Neural cell (in vitro differentiated cells): ENCODE results near the gene KCNJ16. TPM values are rescaled to one million over a fixed set of nuclear protein-coding genes. Genes with fewer than 3 reads are reported as not detected.

ENCODE experiments used
- H2AFZ ChIP-seq: fragments of 200-600, 300-800 bp; sonication (generic), shearing (Covaris generic); 2 replicates; pipeline ENCODE4 v1.6.0; 2014; ENCODE audit warnings: low read depth, mild to moderate bottlenecking, antibody characterized with exemption, low read length, moderate library complexity
- H3F3A ChIP-seq: fragments of 200-600 bp; shearing (Covaris generic); 2 replicates; pipeline ENCODE4 v1.6.1; 2016; ENCODE audit warnings: mild to moderate bottlenecking, moderate library complexity, mixed read lengths, antibody characterized with exemption, low read length; ENCODE audit not compliant: insufficient read depth, poor library complexity, severe bottlenecking
- H3K27ac ChIP-seq: fragments of 200-600, 300-800 bp; sonication (generic), shearing (Covaris generic); 2 replicates; pipeline ENCODE4 v1.5.1; 2014; ENCODE audit warnings: mild to moderate bottlenecking, low read length, moderate library complexity
- H3K27me3 ChIP-seq: fragments of 300-800, 200-600 bp; sonication (generic), shearing (Covaris generic); 2 replicates; pipeline ENCODE4 v1.6.0; 2014; ENCODE audit warnings: mild to moderate bottlenecking, low read depth, low read length, moderate library complexity; ENCODE audit not compliant: insufficient read depth
- H3K36me3 ChIP-seq: fragments of 300-800, 200-600 bp; sonication (generic), shearing (Covaris generic); 2 replicates; pipeline ENCODE4 v1.5.1; 2014; ENCODE audit warnings: mild to moderate bottlenecking, antibody characterized with exemption, low read length, moderate library complexity; ENCODE audit not compliant: insufficient read depth
- H3K4me2 ChIP-seq: fragments of 300-800, 200-600 bp; sonication (generic), shearing (Covaris generic); 2 replicates; pipeline ENCODE4 v1.6.0; 2014; ENCODE audit warnings: mild to moderate bottlenecking, low read length
- H3K4me3 ChIP-seq: fragments of 300-800, 200-600 bp; sonication (generic), shearing (Covaris generic); 2 replicates; pipeline ENCODE4 v1.5.1; 2014; ENCODE audit warnings: mild to moderate bottlenecking, low read length, moderate library complexity
- H3K79me2 ChIP-seq: fragments of 200-600 bp; shearing (Covaris generic); replicated peaks from 2 replicates; pipeline ENCODE4 v1.6.0; 2014; ENCODE audit warnings: mild to moderate bottlenecking, low read length, moderate library complexity; ENCODE audit not compliant: insufficient read depth
- H3K9ac ChIP-seq: fragments of 300-800, 200-600 bp; sonication (generic), shearing (Covaris generic); 2 replicates; pipeline ENCODE4 v1.6.1; 2016; ENCODE audit warnings: mild to moderate bottlenecking, low read length, mixed read lengths
- H3K9me2 ChIP-seq: fragments of 200-600 bp; shearing (Covaris generic); 2 replicates; pipeline ENCODE4 v1.6.1; 2016; ENCODE audit warnings: mild to moderate bottlenecking, low read length, mixed read lengths; ENCODE audit not compliant: insufficient read depth
- H3K9me3 ChIP-seq: fragments of 200-600, 300-800 bp; sonication (generic), shearing (Covaris generic); 2 replicates; pipeline ENCODE4 v1.6.1; 2016; ENCODE audit warnings: mild to moderate bottlenecking, mixed run types, low read length, moderate library complexity, mixed read lengths
- H4K20me1 ChIP-seq: fragments of 200-600 bp; shearing (Covaris generic); 2 replicates; pipeline ENCODE4 v1.6.1; 2016; ENCODE audit warnings: mild to moderate bottlenecking, mixed run types; ENCODE audit not compliant: insufficient read depth
- CTCF ChIP-seq: fragments of 450-650 bp; IDR thresholded peaks from 2 replicates; pipeline ENCODE4 v1.5.1; 2014; ENCODE audit warnings: antibody characterized with exemption, mild to moderate bottlenecking, moderate library complexity; ENCODE audit not compliant: poor library complexity, severe bottlenecking
- EP300 ChIP-seq: fragments of 450-650 bp; conservative IDR thresholded peaks from 2 replicates; pipeline ENCODE4 v1.6.1; 2014; ENCODE audit warnings: antibody characterized with exemption, mild to moderate bottlenecking, moderate library complexity; ENCODE audit not compliant: poor library complexity, severe bottlenecking
- EZH2 ChIP-seq: fragments of 200-600, 300-800 bp; shearing (Covaris generic), sonication (generic); IDR thresholded peaks from 2 replicates; pipeline ENCODE4 v1.6.1; 2014; ENCODE audit warnings: antibody characterized with exemption, low read length, borderline replicate concordance, mild to moderate bottlenecking; ENCODE audit not compliant: insufficient read depth, poor library complexity, severe bottlenecking
- MXI1 ChIP-seq: fragments of 450-650 bp; conservative IDR thresholded peaks from 2 replicates; pipeline ENCODE4 v1.6.1; 2014; ENCODE audit warnings: antibody characterized with exemption, mild to moderate bottlenecking; ENCODE audit not compliant: poor library complexity, severe bottlenecking
- POLR2AphosphoS5 ChIP-seq: IDR thresholded peaks from 2 replicates; pipeline ENCODE4 v1.6.1; 2012
- RAD21 ChIP-seq: fragments of 450-650 bp; conservative IDR thresholded peaks from 2 replicates; pipeline ENCODE4 v1.6.1; 2014; ENCODE audit warnings: antibody characterized with exemption, mild to moderate bottlenecking, moderate library complexity
- REST ChIP-seq: IDR thresholded peaks from 2 replicates; pipeline ENCODE4 v1.6.1; 2012; ENCODE audit warnings: borderline replicate concordance
- SMC3 ChIP-seq: fragments of 450-650 bp; conservative IDR thresholded peaks from 2 replicates; pipeline ENCODE4 v1.6.1; 2014; ENCODE audit warnings: antibody characterized with exemption, mild to moderate bottlenecking, moderate library complexity; ENCODE audit not compliant: poor library complexity
- TAF1 ChIP-seq: IDR thresholded peaks from 2 replicates; pipeline ENCODE4 v1.6.1; 2012; ENCODE audit warnings: low read depth
- polyA plus RNA-seq: library from polyadenylated mRNA; depleted of rRNA; stranded (reverse); fragments of >200 nt; gene quantifications from 2 replicates; pipeline ENCODE4 v1.2.3, GENCODE V29; 2014

The KCNJ16 gene
- polyA plus RNA-seq, 1 donor from 2014 or later: 1.7 TPM

DNA sequence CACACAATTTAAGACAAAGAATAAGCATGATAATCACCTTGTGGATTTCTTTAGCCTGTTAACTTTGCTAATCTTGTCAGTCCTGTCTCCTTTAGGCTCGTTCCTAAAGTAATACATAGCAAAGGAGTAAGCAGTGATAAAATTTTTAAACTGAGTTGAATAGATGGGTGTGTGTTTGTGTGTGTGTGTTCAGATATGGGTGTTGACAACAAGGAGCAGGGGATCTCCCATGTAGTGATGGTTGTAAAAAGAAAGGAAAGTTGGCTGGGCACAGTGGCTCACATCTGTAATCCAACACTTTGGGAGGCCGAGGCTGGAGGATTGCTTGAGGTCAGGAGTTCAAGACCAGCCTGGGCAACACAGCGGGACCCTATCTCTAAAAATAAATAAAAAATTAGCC is 49.7 kb downstream of the KCNJ16 start:
- Histone ChIP-seq H2AFZ (no peak overlapping the region), H3K4me3 (no peak overlapping the region), H3K27ac (no peak overlapping the region), H3K9me3 (no peaks in the 10 kb centered on the region), H3K36me3 (no peaks in the 10 kb centered on the region), H3F3A (no peaks in the 10 kb centered on the region), H3K27me3 (no peaks in the 10 kb centered on the region), H4K20me1 (no peaks in the 10 kb centered on the region), H3K9ac (no peak overlapping the region), H3K4me2 (no peak overlapping the region), H3K79me2 (no peaks in the 10 kb centered on the region), H3K9me2 (no peaks in the 10 kb centered on the region)
- TF ChIP-seq CTCF: no peak
- TF ChIP-seq MXI1: no peak
- no peak for TF ChIP-seq TAF1
- TF ChIP-seq EZH2: no peak
- no peak for TF ChIP-seq POLR2AphosphoS5
- TF ChIP-seq RAD21: no peak
- TF ChIP-seq EP300: no peak
- no peak for TF ChIP-seq SMC3
- TF ChIP-seq REST: no peak

DNA sequence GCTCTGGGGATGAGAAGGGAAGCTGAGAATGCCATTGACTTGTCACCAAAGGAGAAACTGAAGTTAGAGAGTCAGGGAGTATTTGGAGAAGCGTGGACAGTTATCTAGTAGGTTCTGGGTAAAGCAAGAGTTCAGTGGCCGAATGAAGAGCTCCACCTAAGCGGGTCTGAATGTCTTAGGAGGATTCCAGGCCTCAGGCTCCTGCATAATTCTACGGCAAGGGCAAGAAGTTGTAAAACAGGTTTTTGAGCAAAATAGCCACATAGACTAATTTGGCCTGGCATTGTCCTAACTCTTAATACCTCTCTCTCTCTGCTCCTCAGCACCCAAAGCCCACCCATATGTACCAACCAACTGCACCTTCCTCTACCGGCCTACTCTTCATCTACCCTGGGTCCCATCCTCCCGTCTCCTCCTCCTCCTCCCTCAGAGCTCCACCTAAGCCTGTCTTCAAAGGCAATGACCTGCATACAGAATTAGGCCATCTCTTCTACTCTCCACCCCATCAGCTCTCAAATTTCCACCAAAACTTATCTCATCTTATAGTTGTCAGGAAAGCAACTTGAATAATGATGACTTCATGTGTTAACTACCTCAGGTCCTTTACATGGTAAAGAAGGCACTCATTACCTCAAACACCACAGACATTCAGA is 52.3 kb downstream of the KCNJ16 start:
- Histone ChIP-seq H3K9me3 (no peaks in the 10 kb centered on the region), H3F3A (no peaks in the 10 kb centered on the region), H3K4me3 (no peak overlapping the region), H3K9me2 (no peaks in the 10 kb centered on the region), H3K79me2 (no peaks in the 10 kb centered on the region), H3K9ac (no peak overlapping the region), H4K20me1 (no peaks in the 10 kb centered on the region), H2AFZ (no peak overlapping the region), H3K4me2 (no peak overlapping the region), H3K27me3 (no peaks in the 10 kb centered on the region), H3K27ac (no peak overlapping the region), H3K36me3 (no peaks in the 10 kb centered on the region)
- TF ChIP-seq EZH2 (no peak), RAD21 (no peak), CTCF (no peak), REST (no peak)
